Fibroblast of skin of abdomen (primary cell): ENCODE results near the gene TSPAN3.

Experiments
- DNase-seq: peaks from one replicate; pipeline ENCODE4 v3.0.0-alpha.2; 2013

TSPAN3 gene

DNA sequence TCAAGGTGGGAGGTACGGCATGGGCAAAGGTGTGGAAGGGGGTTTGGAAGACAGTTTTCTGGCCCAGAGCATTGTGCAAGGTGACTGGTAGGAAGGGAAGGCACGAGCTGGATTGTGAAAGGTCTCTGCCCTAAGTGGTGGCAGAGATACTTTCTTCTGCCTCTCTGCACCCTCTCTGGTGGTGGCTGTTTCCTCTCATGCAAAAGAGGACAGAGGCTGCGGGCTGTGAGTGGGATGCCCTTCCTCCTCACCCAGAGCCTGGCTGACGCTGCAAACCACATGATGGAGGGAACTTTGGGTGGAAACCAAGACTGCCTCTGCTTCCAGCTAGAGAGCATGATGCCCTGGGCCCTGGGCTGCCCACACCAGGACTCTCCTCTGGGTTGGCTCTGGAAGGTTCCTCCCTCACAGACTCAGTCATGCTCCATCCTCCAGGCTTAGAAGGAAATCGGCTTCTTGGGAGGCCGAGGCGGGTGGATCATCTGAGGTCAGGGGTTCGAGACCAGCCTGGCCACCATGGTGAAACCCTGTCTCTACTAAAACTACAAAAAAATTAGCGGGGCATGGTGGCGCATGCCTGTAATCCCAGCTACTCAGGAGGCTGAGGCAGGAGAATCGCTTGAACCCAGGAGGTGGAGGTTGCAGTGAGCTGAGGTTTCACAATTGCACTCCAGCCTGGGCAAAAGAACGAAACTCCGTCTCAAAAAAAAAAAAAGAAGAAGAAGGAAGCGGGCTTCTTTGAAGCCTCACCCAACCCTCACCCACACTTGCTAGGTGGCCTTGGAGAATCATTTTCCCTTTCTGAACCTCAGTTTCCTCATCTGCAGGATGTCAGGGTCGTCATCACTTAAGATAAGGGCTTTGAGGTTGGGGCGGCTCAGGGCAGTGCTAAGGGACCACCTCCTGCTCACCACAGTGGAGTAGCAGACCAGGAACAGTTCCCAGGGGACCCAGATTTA lies 67.7 kb downstream of the TSPAN3 start:
- no peak for DNase-seq

DNA sequence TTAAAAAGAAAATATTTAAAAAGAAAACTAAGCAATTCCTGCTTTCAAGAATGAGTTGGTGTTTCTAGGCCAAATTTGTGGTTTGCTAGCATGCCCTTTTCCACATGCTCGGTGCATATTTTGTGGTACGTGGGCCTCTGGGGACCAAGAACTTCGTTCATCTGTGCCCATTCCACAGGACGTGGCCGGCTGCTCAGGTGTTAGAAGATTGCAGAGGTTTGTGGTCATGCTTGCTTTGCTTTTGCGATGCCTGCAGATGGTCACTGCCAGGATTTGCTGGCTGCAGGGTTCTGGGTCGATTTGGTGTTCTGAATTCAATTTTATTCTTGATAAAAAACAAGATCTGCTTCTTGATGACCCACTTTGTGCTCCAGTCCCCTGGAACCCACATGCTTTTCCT lies 68.5 kb downstream of the TSPAN3 start:
- DNase-seq: peak; percentile 14

- no peak for DNase-seq
Observed at GRCh38 chr15:77001966-77002365, 68.9 kb downstream of the TSPAN3 start.

DNA sequence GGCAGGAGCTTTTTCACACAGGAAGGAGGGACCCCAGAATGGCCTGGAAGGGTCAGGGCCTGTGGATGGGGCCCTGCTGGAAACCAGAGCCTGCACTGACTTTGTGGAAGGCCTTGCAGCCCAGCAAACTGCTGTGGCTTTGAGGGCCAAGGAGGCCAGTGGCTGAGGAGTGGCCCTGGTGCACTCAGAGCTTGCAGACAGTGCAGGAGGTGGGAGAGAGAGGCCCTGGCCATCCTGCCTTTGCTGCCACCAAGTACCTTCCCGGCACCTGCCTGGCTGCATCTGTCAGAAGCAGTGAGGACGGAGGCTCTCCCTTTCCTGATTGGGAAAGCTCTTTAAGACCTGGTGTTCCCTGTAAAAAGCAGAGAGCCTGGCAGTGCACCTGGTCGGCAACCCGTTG lies 69.6 kb downstream of the TSPAN3 start:
- DNase-seq: no peak

GRCh38 chr15:76999996-77000395 lies 70.9 kb downstream of the TSPAN3 start:
- DNase-seq: no peak

DNA sequence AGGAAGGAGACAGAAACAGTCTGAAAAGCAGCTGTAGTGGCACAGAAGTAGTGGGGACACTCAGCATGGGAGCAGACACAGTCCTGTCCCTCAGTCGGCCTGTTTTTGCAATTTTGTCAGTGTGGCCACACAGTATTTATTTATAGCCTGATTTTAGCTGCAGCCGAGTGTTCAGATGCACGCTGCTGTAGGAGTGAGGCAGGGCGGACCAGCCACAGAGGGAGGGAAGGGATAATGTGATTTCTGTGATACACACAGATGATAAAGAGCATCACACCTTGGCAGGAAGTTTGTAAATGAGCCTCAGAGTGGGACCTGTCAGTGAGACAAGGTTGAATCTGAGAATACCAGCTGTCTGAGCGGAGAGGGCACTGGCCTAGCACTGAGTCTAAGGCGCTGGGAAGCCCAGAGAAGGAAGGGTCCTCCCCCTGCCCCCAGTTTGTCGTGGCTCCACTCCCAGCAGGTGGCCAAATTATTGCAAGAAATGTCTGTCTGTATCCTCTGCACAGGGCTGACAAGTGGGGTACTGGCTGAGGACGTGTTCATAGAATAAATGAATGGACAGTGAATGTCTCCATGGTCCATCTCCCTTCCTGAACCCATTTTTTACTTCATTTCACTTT lies 72.1 kb downstream of the TSPAN3 start:
- no peak for DNase-seq

DNA sequence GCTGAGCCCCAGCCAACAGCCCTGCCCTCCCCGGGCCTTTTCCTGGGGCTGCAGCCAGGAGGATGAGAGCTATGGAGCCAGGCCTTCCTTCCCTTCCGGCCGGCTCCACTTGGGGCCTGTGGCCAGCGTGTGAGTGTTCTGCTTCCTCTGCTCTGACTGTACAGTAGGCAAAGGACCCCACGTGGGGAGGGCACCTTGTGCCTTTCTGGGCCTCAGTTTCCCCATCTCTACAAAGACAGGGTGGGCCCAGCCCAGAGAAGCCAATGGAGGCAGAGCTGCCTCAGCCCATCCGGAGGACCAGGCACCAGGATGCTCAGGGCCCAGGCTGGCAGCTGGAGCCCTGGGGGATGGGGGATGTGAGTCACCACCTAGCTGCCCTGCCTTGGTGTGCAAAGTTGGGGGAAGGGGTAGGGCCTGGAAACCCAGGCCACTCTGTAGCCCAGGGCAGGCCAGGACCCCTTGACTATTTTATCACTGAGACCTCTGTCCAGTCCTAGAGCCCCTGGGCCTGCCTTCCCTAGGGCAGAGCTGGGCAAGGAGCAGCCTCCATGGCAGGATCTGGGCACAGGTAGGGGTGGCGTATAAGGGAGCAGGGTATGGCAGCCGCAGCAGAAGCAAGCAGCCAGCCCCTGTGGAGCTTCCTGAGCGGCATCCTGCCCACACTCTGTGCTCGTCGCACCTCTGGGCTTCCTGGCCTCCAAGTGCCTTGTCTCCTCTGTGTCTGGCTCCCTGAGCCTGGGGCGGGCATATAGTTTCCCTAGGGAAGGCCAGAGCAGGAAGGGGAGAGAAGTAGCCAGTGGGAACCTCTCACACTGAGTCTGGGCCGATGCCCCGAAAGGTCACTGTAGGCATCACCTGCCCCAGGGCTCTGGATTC lies 74.1 kb downstream of the TSPAN3 start:
- no peak for DNase-seq

GRCh38 chr15:76996076-76996525 lies 74.8 kb downstream of the TSPAN3 start:
- no peak for DNase-seq

DNA sequence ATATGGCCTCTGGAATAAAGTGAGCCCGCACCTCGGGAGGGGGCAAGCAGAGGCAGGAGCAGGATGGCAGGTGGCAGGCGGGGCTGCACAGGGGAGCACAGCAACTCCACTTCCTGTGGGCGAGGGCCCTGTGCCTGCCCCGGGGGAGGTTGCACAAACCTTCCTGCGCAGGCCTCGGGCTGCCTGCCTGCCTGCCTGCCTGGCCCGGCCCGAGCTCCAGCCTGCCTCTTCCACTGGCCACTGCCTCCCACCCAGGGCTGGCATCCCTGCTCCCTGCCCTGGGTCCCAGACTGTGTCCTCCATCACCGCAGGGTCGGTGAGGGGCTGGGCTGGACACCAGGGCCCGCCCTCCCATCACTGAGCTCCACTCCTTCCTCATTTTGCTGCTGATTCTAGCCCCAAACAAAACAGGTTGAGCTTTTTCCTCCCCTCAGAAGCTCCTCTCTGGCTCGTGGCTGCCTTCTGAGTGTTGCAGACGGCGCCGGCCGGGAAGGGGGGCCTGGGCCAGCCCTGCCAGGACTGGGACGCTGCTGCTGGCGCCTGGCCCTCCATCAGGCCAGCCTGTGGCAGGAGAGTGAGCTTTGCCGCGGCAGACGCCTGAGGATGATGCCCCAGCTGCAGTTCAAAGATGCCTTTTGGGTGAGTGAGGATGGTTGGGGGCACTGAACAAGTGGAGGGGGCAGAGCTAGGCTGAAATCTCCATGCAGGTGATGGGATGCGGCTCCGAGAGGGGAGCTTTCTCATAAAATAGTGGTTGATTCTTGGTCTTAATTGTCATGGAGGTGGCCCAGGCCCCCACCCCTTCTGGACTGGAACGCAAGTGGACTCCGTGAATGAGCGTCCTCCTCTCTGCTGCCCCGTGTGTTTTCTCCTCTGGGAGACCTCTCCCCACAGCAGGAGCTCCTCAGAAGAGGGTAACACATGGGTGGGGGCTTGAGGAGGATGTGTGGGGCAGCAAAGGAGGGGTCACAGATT lies 75.7 kb downstream of the TSPAN3 start, which contains the start of gene PSTPIP1:
Gene PSTPIP1, plus strand, starts transcription at position 156 of the 975 bp plus-strand sequence. Its CDS starts 448 bp downstream, at position 604.
- no peak for DNase-seq

DNA sequence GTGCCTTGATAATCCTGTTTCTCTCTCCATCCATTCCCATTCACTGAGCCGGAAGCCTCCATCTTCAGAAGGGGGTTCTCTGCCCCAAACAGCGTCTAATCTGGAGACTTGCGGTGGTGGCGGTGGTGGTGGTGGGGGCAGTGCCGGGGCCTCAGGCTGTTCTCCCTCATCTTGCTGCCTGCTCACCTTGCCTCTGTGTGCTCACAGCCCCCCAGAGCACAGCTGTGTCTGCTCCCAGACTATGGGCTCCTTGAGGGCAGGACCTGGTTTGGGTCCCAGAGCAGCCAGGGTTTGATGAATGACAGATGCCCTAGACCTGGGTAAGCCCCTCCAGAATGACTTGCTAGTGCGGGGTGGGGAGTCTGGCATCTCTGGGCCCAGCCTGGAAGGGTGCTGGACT lies 76.4 kb downstream of the TSPAN3 start:
- DNase-seq: no peak

DNA sequence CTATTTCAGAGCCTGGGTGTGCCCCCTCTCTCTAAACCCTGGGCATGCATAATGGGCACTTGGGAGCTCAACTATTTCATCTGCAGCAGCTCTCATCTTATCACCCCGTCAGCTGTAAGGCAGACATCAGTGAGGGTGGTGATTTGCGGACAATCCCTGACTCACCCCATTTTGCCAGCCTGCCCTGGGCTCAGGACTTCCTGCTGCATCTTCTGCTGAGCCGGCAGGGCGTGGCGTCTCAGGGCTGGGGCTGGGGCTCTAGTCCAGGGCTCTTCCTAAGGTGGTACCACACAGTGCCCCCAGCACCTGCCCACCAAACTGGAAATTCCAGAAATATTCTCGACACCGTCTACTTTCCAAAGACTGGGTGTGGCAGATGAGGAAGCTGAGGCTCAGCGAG lies 76.9 kb downstream of the TSPAN3 start:
- no peak for DNase-seq

DNA sequence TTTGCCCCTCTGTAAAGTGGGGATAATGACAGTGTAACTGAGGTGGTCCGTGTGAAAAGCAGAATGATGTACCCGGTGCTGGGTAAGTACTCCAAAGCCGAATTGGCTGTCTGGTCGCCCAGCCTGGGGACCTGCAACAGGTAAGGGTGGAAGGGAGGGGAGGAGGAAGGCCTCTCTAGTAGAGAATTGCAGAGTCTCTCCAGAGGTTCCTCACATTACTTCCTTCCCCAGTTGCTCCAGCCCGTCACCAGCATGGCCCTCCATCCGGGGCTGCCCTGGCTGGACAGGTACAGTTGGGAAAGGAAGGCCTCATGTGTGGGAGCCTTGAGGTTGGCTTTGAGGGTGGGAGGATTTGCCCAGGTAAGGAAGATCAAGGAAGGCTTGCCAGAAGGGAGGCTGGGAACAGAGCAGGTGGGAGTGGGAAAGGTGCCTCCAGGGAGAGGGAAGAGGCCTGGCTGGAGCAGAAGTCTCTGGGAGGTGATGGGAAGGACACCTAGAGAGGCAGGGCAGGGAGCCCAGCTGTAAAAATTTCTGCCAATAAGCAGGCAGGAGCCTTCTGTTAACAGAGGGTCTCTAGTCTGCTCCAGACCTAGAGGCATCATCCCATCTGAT lies 77.7 kb downstream of the TSPAN3 start:
- no peak for DNase-seq

- no peak for DNase-seq
Observed at GRCh38 chr15:76991741-76992645, 78.9 kb downstream of the TSPAN3 start.
